ENCODE data around the gene WNT9A.
"Not testable (repeated sequence)": the region's sequence is repeated elsewhere in the genome, so short reads cannot be mapped to it uniquely, and the experiment has no call there.

WNT9A gene, protein sequence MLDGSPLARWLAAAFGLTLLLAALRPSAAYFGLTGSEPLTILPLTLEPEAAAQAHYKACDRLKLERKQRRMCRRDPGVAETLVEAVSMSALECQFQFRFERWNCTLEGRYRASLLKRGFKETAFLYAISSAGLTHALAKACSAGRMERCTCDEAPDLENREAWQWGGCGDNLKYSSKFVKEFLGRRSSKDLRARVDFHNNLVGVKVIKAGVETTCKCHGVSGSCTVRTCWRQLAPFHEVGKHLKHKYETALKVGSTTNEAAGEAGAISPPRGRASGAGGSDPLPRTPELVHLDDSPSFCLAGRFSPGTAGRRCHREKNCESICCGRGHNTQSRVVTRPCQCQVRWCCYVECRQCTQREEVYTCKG

DNA sequence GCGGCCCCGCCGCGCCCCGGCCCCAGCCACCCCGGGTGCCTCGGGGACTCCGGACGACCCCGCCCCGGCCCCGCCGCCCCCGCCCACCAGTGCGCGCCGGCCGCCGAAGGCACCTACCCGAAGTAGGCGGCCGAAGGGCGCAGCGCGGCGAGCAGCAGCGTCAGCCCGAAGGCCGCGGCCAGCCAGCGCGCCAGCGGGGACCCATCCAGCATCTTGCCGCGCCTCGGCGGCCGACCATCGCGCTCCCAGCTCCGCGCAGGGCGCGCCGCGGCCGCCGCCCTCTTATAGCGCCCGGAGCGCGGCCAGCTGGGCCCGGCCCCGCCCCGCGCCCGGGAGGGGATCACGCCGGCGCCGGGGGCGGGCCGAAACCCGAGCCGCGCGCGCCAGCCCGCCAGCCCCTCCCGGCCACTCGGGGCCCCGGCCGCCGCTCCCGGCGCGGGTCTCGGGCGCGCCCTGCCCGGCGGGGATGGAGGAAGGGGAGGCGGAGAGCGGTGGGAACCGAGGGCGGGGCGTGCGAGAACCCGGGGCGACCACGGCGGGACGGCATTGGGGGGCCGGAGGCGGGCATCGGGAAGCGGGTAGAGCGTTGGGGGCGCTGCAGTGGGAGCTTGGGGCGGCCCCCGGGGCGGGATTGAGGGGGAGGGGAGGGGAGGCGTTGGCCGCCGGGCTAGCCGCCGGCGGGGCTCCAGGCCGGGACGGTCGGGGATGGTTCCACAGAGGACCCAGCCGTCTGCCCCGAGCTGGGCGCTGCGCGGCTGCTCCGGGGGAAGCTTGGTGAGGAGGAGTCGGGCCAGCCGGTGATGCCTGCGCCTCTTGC lies at the start of gene WNT9A:
Gene WNT9A, minus strand, starts transcription at position 257 of the 817 bp plus-strand sequence. Its CDS starts 45 bp downstream, at position 212.
- DNase-seq (ENCODE audit: low spot score), result peak; percentile 45

DNA sequence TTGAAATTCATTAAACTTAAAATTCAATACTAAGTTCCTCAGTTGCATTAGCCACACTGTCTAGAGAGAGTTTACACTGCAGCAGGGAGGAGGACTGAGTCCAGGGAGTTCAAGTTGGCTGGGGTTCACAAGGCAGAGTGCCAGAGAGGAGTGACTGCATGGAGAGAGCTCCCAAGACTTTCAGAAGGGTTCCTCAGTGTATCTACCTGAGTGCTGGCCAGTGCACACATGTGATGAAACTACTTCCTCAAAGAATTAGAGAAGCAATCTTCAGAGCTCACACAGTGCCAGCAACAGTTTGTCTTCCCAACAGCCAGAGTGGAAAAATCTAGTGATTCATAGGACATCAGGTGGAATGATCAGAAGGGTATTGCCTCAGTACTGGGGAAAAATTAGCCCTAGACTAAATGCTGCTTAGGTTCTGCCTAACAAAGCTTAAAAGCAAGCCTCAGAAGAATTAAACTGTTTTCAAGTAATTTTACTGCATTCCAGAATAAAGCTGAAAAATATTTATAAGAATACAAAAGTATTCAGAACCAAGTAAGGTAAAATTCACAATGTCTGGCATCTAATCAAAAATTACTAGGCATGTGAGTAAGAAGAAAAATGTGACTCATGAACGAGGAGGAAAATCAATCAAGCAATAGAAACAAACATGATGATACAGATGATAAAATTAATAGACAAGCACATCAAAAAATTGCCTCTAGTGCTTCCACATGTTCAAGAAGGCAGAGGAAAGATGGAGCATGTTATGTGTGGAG lies 48.6 kb upstream of the WNT9A start:
- no peak for DNase-seq (ENCODE audit: low spot score)

DNA sequence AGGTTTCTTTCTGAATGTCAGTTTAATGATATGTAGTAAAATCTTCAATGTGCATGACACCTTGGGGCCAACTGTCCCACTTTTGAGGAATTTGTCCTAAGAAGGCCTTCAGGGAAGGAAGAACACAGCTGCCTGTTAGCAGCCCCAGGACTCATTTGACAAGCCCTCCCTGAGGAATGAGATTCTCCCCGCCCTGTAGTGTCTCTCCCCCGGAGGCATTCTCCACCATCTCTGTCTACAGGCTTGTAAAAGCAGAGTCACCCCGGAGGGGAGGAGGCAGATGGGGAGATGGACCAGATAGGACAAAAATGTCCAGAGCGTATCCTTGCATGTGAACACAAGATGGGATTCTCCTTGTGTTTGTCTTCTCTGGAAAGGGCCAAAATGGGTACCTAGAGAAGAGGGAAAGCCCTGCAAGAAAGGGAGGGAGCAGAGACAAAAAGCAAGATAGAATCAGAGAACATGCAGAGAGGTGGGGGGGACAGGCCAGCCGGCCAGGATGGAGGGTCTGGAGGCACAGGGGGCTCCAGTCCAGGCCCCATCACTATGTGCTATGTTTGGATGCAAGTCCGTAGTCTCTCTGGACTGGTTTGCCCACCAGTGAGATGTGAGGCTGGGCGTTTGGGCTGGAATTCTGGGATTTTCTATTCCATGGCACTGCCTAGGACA lies 47.0 kb upstream of the WNT9A start:
- DNase-seq (ENCODE audit: low spot score), result no peak

DNA sequence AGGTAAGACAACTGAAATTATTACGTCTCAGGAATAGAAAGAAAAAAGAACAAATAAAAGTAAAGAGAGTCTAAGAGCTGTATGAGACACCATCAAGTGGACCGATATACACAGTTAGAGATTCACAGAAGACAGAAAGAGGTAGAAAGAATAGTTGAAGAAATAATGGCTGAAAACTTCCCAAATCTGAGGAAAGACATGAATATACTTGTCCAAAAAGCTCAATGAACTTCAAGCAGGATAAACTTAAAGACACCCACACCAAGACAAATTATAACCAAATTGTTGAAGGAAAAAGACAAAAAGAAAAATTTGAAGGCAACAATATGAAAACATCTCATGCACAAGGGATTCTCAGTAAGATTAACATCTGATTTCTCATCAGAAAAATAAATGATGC lies 39.4 kb upstream of the WNT9A start:
- DNase-seq (ENCODE audit: low spot score), result no peak

DNA sequence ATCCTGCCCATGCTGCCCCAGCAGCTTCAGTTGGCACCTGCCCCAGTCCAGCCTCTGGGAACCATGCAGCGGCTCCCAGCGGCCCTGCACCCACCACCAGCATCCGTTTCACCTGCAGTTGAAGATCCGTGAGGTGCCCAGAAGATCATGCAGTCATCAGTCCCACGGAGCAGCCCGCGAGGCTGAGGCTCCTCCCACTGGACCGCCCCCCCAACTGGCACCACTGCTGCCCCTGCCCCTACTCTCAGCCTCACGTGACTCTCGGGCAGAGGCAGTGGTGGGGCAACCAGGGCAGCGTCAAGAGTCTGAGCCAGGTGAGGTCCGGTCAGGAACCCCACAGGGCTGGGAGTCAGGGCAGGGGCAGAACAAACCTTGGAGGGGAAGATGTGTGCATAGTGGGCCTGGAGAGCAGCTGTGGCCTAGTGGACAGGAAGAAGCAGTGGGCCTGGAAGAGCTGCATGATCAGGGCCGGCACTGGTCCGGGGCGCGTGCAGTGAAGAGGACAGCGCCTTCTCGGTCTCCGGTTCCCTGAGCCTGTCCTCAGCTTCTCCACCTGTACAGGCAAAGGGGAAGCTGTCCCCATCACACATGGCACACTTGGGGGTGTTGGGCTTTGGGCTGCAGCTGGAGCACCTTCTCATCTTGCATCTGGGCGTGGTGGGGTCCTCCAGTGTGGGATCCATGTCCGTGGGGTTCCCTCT lies 28.0 kb upstream of the WNT9A start:
- DNase-seq (ENCODE audit: low spot score), result not testable (repeated sequence)

DNA sequence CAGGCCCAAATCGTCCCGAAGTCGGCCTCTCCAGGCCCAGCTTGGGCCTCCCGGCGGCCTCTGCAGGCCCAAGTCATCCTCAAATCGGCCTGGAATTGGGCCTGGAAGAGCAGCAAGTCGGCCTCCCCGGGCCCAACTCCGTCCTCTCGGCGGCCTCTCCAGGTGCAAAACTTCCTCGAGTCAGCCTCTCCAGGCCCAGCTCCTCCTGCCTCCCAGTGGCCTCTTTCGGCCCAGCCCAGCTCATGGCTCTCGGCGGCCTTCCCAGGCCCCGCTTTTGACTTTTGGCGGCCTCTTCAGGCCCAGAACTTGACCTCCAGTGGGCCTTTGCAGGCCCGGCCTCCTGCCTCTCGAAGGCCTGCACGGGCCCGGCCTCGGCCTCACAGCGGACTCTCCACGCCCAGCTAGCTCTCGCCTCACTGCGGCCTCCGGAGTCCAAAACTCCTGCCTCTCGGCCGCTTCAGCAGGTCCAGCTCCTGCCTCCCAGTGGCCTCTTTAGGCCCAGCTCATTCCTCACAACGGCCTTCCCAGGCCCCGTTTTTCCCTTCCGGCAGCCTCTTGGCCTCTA lies 26.1 kb upstream of the WNT9A start:
- not testable (repeated sequence) for DNase-seq (ENCODE audit: low spot score)

DNA sequence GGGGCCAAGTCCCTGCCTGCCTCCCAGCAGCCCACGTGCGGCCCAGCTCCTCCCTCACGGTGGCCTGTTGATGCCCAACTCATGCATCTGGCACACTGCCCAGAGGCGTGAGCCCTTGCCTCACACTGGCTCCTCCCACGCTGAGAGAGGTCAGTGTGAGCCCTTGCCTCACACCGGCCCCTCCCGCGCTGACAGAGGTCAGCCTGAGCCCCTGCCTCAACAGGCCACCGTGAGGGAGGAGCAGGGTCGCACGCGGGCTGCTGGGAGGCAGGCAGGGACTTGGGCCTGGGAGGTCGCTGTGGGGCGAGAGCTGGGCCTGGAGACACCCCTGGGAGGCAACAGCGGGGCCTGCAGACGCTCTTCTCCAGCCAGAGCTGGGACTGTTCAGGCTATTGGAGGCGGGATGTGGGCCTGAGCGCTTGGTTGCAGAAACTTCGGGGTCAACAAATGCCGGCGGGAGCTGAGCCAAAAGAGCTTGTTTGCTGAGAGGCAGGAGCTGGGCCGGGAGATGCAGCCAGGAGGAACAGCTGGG lies 25.2 kb upstream of the WNT9A start:
- not testable (repeated sequence) for DNase-seq (ENCODE audit: low spot score)

DNA sequence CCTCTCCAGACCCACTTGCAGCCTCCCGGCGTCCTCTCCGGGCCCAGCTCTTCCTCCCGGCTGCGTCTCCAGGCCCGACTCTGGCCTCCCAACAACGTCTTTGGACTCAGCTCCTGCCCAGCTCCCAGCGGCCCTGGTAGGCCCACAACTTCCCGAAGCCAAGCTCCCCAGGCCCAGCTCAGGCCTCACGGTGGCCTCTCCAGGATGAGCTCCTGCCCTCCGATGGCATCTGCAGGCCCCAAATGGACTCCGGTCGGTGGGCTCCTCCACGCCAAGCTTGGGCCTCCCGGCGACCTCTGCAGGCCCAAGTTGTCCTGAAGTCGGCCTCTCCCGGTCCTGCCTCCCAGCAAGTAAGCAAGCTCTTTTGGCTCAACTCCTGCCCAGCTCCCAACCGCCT lies 24.5 kb upstream of the WNT9A start:
- not testable (repeated sequence) for DNase-seq (ENCODE audit: low spot score)

DNA sequence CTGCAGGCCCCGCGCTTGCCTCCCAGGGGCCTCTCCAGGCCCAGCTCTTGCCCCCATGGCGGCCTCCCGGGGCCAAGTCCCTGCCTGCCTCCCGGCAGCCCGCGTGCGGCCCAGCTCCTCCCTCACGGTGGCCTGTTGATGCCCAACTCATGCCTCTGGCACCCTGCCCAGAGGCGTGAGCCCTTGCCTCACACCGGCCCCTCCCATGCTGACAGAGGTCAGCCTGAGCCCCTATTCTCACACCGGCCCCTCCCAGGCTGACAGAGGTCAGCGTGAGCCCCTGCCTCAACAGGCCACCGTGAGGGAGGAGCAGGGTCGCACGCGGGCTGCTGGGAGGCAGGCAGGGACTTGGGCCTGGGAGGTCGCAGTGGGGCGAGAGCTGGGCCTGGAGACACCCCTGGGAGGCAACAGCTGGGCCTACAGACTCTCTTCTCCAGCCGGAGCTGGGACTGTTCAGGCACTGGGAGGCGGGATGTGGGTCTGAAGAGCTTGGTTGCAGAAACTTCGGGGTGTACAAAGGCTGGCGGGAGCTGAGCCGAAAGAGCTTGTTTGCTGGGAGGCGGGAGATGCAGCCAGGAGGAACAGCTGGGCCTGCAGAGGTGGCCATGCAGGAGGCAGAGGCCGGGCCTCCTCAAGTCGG lies 24.0 kb upstream of the WNT9A start:
- DNase-seq (ENCODE audit: low spot score), result not testable (repeated sequence)

DNA sequence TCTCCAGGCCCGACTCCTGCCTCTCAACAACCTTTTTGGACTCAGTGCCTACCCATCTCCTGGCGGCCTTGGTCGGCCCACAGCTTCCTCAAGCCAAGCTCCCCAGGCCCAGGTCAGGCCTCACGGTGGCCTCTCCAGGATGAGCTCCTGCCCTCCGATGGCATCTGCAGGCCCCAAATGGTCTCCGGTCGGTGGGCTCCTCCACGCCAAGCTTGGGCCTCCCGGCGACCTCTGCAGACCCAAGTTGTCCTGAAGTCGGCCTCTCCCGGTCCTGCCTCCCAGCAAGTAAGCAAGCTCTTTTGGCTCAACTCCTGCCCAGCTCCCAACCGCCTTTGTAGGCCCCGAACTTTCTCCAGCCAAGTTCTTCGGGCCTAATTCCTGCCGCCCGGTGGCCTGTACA lies 23.5 kb upstream of the WNT9A start:
- not testable (repeated sequence) for DNase-seq (ENCODE audit: low spot score)

DNA sequence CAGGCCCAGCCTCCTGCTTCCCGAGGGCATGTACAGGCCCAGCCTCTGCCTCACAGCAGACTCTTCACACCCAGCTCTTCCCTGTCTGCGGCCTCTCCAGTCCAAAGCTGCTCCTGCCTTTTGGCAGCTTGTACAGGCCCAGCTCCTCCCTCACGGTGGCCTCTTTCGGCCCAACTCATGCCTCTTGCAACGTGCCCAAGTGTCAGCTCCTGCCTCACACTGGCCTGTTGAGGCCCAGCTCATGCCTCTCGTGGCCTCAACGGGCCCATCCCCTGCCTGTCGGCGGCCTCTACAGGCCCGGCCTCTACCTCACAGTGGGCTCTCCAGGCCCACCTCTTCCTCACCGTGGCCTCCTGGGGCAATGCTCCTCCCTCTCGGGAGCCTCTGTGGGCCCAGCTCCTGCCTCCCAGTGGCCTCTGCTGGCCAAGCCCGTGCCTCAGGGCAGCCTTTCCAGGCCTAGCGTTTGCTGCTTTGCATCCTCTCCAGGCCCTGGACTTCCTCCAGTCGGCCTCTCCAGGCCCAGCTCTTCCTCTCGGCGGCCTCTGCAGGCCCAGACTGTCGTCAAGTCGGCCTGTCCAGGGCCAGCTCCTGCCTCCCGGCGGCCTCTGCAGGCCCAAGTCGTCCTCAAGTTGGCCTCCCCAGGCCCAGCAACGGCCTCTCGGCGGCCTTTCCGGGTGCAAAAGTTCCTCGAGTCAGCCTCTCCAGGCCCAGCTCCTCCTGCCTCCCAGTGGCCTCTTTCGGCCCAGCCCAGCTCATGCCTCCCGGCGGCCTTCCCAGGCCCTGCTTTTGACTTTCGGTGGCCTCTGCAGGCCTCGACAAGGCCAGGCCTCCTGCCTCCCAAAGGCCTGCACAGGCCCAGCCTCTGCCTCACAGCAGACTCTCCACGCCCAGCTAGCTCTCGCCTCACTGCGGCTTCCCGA lies 22.6 kb upstream of the WNT9A start:
- DNase-seq (ENCODE audit: low spot score), result not testable (repeated sequence)

DNA sequence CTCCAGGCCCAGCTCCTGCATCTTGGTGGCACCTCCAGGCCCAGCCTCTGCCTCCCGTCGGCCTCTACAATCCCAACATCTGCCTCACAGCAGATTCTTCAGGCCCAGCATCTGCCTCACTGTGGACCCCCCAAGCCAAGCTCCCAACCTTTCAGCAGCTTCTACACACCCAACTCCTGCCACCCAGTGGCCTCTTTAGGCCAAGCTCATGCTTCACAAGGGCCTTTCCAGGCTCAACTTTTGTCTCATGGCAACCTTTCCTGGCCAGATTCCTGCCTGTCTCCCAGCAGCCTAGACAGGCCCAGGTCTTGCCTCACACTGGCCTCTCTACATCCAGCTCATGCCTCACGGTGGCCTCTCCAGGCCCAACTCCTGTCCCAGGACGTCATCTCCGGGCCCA lies 20.1 kb upstream of the WNT9A start:
- DNase-seq (ENCODE audit: low spot score), result not testable (repeated sequence)

DNA sequence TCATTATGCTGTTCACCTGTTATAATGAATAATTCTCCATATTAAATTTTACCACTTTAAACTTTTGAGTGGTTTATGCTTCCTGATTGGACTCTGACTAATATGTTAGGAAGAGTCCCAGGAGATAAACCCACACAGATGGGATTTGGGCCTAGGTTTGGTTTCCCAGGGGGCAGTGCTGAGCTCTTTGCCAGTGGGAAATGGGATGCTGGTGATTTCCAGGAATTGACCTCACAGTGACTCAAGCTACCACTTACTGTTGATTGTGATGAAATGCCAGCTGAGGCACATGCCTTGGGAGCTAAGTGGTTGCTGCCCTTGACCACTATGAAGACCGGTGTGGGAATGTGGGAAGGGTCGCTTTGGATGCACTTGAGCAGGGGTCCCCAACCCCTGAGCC lies 19.0 kb upstream of the WNT9A start:
- DNase-seq (ENCODE audit: low spot score), result not testable (repeated sequence)

DNA sequence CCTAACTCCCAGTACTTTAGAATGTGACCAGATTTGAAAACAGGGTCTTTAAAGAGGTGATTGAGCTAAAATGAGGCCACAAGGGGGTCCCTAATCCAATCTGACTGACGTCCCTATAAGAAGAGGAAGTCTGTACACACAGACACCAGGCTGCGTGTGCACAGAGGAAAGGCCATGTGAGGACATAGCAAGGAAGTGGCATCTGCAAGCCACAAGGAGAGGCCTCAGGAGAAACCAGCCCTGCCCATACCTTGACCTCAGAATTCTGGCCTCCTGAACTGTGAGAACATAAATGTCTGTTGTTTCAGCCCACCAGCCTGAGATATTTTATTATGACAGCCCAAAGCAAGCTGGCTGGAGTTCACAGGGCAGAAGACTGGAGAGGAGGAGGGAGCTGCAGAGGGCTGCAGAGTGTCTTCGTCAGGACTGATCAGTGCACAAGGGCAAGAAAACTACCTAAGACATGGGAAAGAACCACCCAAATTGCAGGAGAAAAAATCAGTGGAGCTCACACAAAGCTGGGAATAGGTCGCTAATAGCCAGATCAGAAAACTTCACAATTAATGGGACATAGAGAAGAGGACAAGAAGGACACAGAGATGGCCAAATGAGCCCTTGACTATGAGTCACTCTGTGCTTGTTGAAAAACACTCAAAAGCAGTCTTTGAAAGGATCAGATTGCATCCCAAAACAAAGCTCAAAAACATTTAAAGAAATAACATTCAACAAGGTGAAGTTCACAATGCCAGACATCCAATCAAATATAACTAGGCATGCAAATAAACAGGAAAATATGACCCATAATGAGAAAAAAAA lies 14.1 kb upstream of the WNT9A start:
- no peak for DNase-seq (ENCODE audit: low spot score)

DNA sequence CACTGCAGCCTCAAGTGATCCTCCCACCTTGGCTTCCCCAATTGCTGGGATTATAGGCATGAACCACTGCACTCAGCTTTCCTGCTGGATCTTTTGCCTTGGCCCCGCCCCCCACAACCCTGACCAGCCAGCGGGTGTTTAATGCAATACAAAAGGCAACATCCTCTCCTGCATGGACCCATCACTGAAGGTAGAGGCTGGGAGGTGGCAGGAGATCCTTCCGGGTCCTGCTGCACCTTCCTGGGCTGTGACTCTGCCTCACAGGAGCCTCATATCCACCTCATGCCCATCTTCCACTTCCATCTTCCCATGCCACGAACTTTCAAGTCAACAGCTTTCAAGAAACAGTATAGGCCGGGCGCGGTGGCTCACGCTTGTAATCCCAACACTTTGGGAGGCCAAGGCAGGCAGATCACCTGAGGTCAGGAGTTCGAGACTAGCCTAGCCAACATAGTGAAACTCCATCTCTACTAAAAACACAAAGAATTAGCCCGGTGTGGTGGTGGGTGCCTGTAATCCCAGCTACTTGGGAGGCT lies 11.7 kb upstream of the WNT9A start:
- no peak for DNase-seq (ENCODE audit: low spot score)

DNA sequence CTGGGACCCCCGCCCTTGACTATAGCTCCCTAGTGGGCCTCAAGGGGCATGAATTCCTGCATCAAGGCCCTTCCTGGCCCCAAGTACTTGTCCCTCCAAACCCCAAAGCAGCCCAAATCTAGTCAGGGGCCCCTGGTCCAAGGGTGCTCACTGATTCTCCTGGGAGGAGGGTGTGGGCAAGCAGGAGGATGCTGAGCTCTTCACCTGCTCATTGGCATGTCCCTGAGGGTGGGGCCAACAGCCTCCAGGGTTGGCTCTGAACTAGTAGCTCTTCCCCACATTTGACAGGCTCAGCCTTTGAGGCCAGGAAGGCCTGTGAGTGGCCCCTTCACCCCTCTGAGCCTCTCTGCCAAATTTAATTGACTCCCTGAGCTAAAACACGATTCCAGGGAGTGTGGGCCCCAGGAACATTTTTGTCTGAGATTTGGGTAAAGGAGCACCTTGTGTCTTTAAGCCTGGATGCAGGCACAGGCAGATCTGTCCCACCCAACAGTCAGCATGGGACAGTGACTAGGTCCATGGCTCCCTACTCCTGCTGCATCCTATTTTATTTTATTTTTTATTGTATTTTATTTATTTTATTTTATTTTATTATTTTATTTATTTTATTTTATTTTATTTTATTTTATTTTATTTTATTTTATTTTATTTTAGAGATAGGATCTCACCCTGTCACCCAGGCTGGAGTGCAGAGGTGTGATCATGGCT lies 11.0 kb upstream of the WNT9A start:
- DNase-seq (ENCODE audit: low spot score), result no peak

DNA sequence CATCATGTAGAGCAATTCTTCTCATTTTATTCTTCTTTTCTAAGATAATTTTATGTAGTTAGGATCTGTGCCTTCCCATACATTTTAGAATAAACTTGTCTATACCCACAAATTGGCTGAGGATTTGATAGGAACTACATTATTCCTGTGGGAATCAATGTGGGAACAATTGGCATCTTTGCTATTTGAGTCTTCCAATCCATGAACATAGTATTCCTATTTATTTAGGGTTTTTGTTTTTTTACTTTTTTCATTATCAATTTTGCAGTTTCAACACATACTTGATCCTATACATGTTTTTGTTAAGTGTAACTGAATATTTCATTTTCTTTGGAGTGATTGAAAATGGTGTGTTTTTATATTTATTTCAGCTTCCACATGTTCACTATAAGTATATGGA lies 8.1 kb upstream of the WNT9A start:
- DNase-seq (ENCODE audit: low spot score), result no peak

All from hepatic stellate cell (primary cell).